C4-2B (cell line): ENCODE data around the gene ISCU.

ENCODE experiments used
- CTCF ChIP-seq: fragments of 450-650 bp; conservative IDR thresholded peaks from 2 replicates; pipeline ENCODE4 v1.5.1; 2017; ENCODE audit warnings: mild to moderate bottlenecking
- ZFX ChIP-seq: fragments of 450-650 bp; IDR thresholded peaks from 2 replicates; pipeline ENCODE4 v1.6.1; 2017

- TF ChIP-seq CTCF (no peak), ZFX (no peak)
Measured at GRCh38 chr12:108591267-108591980, 29.0 kb downstream of the ISCU start.
